Esophagus squamous epithelium (tissue), 4 donors: Measurements from ENCODE around the gene TBC1D23.

Source experiments
- CTCF ChIP-seq, 6 experiments: fragments of 450-650 bp in 4 of 6; fragments of 200-600 bp in 2 of 6; sonication (generic) in 2 of 6; IDR thresholded peaks; one replicate each; pipeline ENCODE4 v1.5.1; 2016 to 2019; ENCODE audit warnings: antibody characterized with exemption in 6 of 6, mild to moderate bottlenecking in 4 of 6, moderate library complexity in 4 of 6
- POLR2A ChIP-seq, 4 donors: fragments of 450-650 bp; IDR thresholded peaks; one replicate each; pipeline ENCODE4 v1.6.1; 2017; ENCODE audit warnings: antibody characterized with exemption in 4 of 4, mild to moderate bottlenecking in 4 of 4, moderate library complexity in 3 of 4

GRCh38 chr3:100333970-100334487, 73.2 kb downstream of the TBC1D23 start:
- TF ChIP-seq CTCF (IDR thresholded peaks at IDR 0.05) (no peak), POLR2A (IDR thresholded peaks at IDR 0.05) (no peak)
